Tongue (tissue), 2 donors: ENCODE results near the gene SCN8A. TPM values are rescaled to one million over a fixed set of nuclear protein-coding genes. Genes with fewer than 3 reads are reported as not detected.
"Not testable (repeated sequence)": the region's sequence is repeated elsewhere in the genome, so short reads cannot be mapped to it uniquely, and the experiment has no call there.

Experiments
- DNase-seq: peaks from one replicate; pipeline ENCODE4 v3.0.0-alpha.2; 2015
- total RNA-seq: library from RNA; depleted of rRNA; stranded (reverse); fragments of >200 nt; gene quantifications from one replicate; pipeline ENCODE4 v1.2.3, GENCODE V29; 2014

Gene SCN8A
- total RNA-seq, 1 donor from 2014 or later: 2.1 TPM

GRCh38 chr12:51771008-51771407 lies 180.0 kb downstream of the SCN8A start:
- no peak for DNase-seq

- DNase-seq: no peak
These were observed 182.3 kb downstream of the SCN8A start for GRCh38 chr12:51773145-51773869.

DNA sequence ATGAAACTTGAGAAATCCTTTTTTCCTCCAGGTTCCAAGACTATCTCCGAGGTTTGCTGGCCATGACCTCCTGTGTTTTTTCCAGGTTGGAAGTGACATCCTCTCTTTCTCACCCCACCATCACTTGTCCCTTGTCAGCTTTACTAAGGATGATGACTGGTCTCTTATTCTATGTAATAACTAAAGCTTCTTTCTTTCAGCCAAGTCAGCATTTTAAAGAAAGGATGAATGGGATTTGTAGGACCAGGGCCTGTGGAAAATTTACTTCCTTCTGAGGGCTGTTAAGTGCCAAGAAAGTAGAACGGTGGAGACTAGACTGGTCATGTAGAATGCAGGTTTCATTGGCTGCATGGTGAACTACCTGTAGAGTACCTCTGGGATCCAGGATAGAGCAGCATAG lies 183.9 kb downstream of the SCN8A start:
- no peak for DNase-seq

- DNase-seq: no peak
These were observed 186.4 kb downstream of the SCN8A start for GRCh38 chr12:51777457-51777856.

DNA sequence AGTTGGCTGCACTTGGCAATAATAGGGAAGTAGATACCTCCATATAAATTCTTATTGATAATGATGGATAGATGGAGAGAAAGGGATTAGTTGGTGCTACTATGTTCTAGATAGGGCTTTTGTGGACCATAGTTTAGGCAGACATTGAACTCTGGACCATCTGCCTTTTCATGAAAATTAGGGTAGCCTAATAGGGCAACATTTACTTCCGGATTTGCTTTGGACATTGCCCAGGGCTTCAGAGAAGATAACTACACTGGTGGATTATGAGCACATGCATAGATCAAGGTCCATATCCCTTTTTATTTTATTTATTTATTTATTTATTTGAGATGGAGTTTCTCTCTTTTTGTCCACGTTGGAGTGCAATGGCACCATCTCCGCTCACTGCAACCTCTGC lies 186.9 kb downstream of the SCN8A start:
- DNase-seq: no peak

- DNase-seq: no peak
These were observed 188.8 kb downstream of the SCN8A start for GRCh38 chr12:51779876-51780275.

DNA sequence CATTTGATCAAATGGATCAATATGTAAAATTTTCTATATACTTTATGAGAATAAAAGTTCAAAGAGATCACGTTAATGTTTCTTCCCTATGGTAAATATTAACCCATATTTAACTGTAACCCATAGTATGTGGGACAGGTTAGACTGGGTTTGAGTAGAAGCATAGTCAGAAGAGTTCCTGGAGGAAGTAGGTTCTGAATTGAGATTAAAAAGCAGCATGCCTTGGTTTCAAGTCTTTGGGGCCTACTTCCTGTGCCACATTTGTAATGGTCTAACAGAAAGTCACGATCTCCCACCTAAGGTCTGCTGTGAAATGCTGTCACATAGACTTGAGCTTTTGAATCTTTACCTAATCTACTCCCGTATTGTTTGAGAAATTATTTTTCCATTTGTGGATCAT lies 193.7 kb downstream of the SCN8A start:
- no peak for DNase-seq

DNA sequence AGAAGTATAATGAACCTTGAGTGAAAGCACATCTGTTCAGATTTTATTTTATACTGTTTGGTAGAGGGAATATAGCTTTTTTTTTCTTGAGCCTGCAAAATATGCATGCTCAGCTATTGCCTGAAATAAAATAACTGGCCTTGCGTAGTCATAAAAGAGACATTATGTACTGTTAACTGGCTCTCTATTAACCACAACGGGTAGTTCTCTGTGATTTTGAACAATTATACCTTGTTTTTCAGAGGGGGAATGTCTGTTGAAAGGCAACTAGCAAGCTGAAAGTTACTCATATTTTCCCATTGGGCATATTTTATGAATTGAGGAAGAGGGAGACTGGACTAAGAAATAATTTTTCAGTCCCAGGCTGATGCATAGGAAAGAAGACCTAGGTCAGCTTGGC lies 194.9 kb downstream of the SCN8A start:
- DNase-seq: no peak

DNA sequence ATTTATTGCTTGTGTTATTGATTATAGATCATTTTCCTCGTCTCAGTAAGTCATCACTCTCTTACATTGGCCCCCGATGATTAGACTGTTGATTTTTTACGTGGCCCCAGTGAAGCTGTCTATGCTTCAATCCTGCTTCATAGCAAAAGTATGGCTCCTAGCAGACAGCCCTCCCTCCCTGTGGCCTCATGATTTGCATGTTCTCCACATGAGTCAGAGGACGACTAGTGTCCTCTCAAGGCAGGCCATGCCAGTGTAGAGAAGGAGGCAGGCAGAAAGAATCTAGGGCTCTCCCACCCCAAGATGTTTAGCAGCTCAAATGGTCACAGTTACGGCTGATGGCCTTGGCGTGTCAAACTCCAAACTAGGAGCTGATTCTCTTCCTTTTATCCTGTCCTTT lies 197.8 kb downstream of the SCN8A start:
- no peak for DNase-seq

- no peak for DNase-seq
These were observed 201.4 kb downstream of the SCN8A start for GRCh38 chr12:51792417-51792816.

DNA sequence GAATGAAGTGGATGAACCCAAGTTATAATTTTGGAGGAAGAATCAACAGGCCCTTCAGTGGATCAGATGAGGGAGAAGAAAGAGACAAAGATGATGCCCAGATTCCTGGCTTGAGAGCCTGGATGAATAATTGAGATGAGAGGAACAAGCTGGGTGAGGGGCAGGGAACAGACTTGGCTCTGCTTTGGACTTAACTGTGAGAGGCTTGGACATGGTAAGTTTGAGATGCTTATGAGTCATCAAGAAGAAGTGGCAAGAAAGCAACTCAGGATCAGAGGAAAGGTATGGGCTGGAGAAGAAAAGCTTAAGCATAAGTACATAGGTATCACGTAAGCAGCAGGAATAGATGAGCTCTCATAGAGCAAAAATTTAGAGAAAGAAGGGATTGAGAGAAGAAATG lies 202.2 kb downstream of the SCN8A start:
- no peak for DNase-seq

- no peak for DNase-seq
These were observed 206.3 kb downstream of the SCN8A start for GRCh38 chr12:51797301-51797700.

GRCh38 chr12:51798051-51798450 lies 207.0 kb downstream of the SCN8A start:
- not testable (repeated sequence) for DNase-seq

DNA sequence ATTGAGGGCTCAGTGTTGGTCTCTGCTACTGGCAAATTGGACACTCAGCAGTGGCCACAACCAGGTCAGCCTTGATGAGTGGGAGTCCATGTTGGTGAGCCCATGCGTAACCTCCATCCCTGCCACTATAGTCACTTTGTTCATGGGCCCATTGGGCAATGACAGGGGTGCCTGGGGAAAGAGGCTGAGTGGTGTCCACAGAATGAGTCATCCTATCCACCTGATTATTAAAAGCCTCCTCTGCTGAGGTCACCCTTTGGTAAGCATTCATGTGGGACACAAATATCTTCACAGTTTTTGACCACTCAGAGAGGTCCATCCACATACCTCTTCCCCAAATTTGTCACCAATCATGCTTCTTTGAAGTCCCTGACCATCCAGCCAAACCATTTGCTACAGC lies 207.5 kb downstream of the SCN8A start:
- no peak for DNase-seq

DNA sequence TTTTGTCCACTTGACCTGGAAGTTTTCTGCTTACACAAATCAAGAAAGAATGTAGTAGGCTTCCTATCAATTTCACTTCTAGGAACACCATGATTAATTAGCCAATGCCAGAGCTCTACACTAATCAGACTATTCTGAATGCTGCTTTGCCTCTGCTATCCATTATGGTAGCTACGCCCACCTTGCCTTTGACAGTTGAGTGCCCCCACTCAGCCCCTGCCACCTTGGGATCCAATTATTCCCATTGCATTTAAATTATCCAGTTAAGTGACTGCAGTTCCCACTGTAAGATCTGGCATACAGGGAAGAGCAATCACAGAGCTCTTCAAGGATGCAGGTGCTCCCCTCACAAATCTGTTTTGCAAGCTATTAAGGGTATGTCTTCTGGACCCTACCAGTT lies 210.0 kb downstream of the SCN8A start:
- no peak for DNase-seq

DNA sequence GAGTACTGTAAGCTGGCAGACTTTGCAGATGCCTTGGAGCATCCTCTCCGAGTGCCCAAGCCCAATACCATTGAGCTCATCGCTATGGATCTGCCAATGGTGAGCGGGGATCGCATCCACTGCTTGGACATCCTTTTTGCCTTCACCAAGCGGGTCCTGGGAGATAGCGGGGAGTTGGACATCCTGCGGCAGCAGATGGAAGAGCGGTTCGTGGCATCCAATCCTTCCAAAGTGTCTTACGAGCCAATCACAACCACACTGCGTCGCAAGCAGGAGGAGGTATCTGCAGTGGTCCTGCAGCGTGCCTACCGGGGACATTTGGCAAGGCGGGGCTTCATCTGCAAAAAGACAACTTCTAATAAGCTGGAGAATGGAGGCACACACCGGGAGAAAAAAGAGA lies 215.9 kb downstream of the SCN8A start:
- DNase-seq: no peak

- DNase-seq: no peak
These were observed 218.2 kb downstream of the SCN8A start for GRCh38 chr12:51809193-51809592.

- no peak for DNase-seq
These were observed 220.5 kb downstream of the SCN8A start for GRCh38 chr12:51811203-51812202.

- DNase-seq: no peak
These were observed 221.8 kb downstream of the SCN8A start for GRCh38 chr12:51812871-51813270.

DNA sequence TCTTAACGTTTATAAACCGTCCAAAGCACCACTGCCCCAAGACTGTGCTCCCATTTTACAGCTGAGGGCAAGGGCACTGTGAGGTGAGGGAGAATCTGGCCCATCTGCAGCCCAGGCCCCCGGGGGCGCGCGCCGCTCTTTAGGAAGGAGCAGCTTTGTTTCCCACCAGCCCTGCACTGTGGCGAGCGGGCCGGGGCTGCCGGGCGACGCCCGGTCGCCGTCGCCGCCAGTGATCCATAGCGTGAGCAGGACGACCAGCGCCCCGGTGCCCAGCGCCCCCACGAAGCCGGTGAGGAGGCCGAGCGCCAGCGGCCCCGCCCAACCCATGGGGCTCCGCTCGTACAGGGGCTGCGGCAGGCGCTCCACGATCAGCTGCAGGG lies 222.9 kb downstream of the SCN8A start:
- no peak for DNase-seq

DNA sequence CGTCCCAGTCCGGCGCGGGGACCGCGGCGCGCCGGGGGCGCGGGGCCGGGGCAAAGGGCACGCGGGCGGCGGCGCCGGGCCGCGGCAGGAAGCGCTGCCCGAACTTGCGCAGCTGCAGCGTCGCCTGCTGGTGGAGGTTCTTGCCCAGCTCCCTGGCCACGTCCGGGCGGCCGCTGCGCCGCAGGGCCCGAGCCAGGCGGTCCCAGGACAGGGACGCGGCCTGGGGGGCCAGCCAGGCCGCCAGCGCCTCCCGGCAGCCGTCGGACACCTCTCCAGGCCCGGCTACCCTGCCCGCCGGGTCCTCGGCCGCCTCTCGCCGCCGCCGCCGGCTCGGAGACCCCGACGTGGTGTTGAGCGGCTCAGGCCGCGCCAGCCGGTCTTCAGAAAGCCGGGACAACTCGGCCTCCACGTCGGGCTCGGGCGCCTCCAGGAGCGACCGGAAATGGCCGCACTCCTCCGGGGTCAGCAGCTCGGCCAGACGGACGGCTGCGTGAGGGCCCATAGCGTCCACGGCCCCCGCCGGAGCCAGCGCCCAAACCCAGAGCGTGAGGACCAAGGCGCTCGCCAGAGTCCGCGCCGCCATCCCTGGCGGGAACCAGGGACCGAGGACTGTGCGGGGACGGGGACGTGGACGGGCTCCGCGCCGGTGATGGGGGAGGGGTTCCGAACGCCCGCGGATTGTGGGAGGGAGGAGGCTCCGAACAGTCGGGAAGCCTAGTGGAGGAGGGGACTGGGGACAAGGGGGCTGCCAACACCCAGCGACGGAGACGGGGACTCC lies 223.5 kb downstream of the SCN8A start:
- DNase-seq: peak; percentile 82

GRCh38 chr12:51815571-51815970 lies 224.5 kb downstream of the SCN8A start:
- DNase-seq: no peak
